Central memory CD8-positive, alpha-beta T cell (primary cell): ENCODE results near the gene SFTPD.
A peak's percentile ranks its signal among the peaks of the same experiment; 100 is the strongest.
"Not testable (repeated sequence)": the region's sequence is repeated elsewhere in the genome, so short reads cannot be mapped to it uniquely, and the experiment has no call there.

ENCODE experiments used
- ATAC-seq: fragments of 150-1000 bp; cut with Tn5 transposase; replicated peaks from 2 replicates; pipeline ENCODE4 v1.10.0; 2022; ENCODE audit warnings: mild to moderate bottlenecking, moderate FRiP score, moderate number of reproducible peaks; ENCODE audit not compliant: poor library complexity, severe bottlenecking; ENCODE audit errors: extremely low read depth
- DNase-seq, 2 donors: peaks; one replicate each; pipeline ENCODE4 v3.0.0; 2021; ENCODE audit warnings: low spot score in 2 of 2
- H3K27ac Mint-ChIP-seq: one replicate; pipeline ENCODE4 v1.8.0; 2022; ENCODE audit warnings: low read depth, mild to moderate bottlenecking, moderate library complexity, mixed read lengths
- H3K27me3 Mint-ChIP-seq: one replicate; pipeline ENCODE4 v1.8.0; 2022; ENCODE audit warnings: mixed read lengths
- H3K36me3 Mint-ChIP-seq: one replicate; pipeline ENCODE4 v1.8.0; 2022; ENCODE audit warnings: mild to moderate bottlenecking, moderate library complexity, mixed read lengths; ENCODE audit not compliant: insufficient read depth
- H3K4me1 Mint-ChIP-seq: one replicate; pipeline ENCODE4 v1.8.0; 2022; ENCODE audit warnings: mixed read lengths
- H3K4me3 Mint-ChIP-seq: one replicate; pipeline ENCODE4 v1.8.0; 2022; ENCODE audit warnings: mild to moderate bottlenecking, moderate library complexity, mixed read lengths
- H3K9me3 Mint-ChIP-seq: one replicate; pipeline ENCODE4 v1.8.0; 2022; ENCODE audit warnings: mixed read lengths

SFTPD gene

GRCh38 chr10:79928028-79928583 lies 20.8 kb downstream of the SFTPD start:
- H3K36me3 Mint-ChIP-seq: no peaks in the 10 kb centered on the region
- no peak overlapping the region for H3K27ac Mint-ChIP-seq
- no peak overlapping the region for H3K4me3 Mint-ChIP-seq
- ATAC-seq (no peak), DNase-seq (no peak)
- H3K4me1 Mint-ChIP-seq: peaks cover 7% of the 10 kb centered on the region
- peaks cover 33% of the 10 kb centered on the region for H3K27me3 Mint-ChIP-seq
- no peaks in the 10 kb centered on the region for H3K9me3 Mint-ChIP-seq

- Mint-ChIP-seq H3K27me3 (peaks cover 24% of the 10 kb centered on the region), H3K9me3 (no peaks in the 10 kb centered on the region), H3K36me3 (no peaks in the 10 kb centered on the region), H3K4me3 (no peak overlapping the region), H3K4me1 (peaks cover 7% of the 10 kb centered on the region), H3K27ac (no peak overlapping the region)
- DNase-seq (no peak), ATAC-seq (no peak)
Measured at GRCh38 chr10:79927111-79927828, 21.6 kb downstream of the SFTPD start.

- Mint-ChIP-seq H3K4me3 (no peak overlapping the region), H3K27me3 (peaks cover 17% of the 10 kb centered on the region), H3K4me1 (peaks cover 7% of the 10 kb centered on the region), H3K36me3 (no peaks in the 10 kb centered on the region), H3K9me3 (no peaks in the 10 kb centered on the region), H3K27ac (no peak overlapping the region)
- no peak for ATAC-seq
- no peak for DNase-seq
Measured at GRCh38 chr10:79926037-79926436, 22.9 kb downstream of the SFTPD start.

DNA sequence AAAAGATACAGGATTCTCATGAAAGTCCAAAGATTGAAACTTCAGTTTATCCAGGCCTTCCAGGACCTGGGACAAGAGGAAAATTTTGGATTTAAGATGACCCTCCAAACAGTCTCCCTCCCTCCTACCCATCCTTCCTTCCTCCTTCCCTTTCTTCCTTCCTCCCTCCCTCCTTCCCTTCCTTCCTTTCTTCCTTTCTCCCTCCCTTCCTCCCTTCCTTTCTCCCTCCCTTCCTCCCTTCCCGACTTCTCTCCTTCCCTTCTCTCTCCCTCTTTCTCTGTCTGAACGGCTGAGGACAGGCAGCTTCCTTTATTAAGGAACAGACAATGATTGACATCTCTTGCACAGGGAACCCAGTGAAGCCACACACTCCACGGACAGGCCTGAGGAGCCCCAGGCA lies 23.3 kb downstream of the SFTPD start:
- Mint-ChIP-seq H3K9me3 (no peaks in the 10 kb centered on the region), H3K36me3 (no peaks in the 10 kb centered on the region), H3K27me3 (peaks cover 13% of the 10 kb centered on the region), H3K4me1 (peaks cover 7% of the 10 kb centered on the region), H3K4me3 (no peak overlapping the region), H3K27ac (no peak overlapping the region)
- ATAC-seq (no peak), DNase-seq (no peak)

DNA sequence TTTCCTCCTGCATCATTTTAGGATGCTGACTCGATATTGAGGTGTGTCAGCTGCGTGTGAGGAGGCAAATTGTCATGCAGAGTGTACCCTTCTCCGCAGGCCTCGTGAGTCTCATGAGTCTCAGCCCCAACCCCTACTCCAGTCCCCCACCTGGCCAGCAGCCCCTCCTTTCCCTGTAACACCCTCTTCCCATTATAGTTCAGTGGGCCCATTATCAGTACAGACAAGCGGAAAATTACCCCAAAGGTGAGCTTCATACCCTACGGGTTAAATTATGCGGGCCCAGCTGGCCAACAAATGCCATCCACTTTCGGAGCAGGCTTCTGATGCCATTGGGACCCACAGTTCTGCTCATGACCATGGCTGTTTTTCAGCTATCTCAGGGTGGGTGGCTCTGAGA lies 25.2 kb downstream of the SFTPD start:
- ATAC-seq (no peak), DNase-seq (no peak)
- no peaks in the 10 kb centered on the region for H3K4me1 Mint-ChIP-seq
- no peaks in the 10 kb centered on the region for H3K27me3 Mint-ChIP-seq
- H3K36me3 Mint-ChIP-seq: no peaks in the 10 kb centered on the region
- H3K4me3 Mint-ChIP-seq: no peak overlapping the region
- no peaks in the 10 kb centered on the region for H3K9me3 Mint-ChIP-seq
- no peak overlapping the region for H3K27ac Mint-ChIP-seq

DNA sequence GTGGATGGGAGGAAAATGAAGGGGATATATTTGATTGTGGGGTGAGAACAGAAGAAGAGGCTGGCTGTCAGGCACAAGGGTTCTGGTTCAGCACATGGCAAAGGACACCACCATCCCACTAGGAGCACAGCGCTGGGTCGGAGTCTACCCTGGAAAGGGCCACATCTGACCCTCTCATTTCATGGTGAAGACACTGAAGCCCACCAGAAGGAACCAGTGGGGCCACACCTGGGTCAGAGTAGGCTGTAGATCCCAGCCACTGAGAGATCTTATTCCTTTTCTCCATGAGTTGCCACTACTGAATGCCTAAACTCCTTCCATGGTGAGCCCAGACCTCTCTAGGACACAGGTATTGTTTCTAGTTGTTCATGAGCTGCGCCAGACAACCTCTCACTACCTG lies 25.8 kb downstream of the SFTPD start:
- no peak overlapping the region for H3K4me3 Mint-ChIP-seq
- DNase-seq (no peak), ATAC-seq (no peak)
- H3K27ac Mint-ChIP-seq: no peak overlapping the region
- no peaks in the 10 kb centered on the region for H3K36me3 Mint-ChIP-seq
- no peaks in the 10 kb centered on the region for H3K4me1 Mint-ChIP-seq
- H3K27me3 Mint-ChIP-seq: no peaks in the 10 kb centered on the region
- H3K9me3 Mint-ChIP-seq: no peaks in the 10 kb centered on the region

DNA sequence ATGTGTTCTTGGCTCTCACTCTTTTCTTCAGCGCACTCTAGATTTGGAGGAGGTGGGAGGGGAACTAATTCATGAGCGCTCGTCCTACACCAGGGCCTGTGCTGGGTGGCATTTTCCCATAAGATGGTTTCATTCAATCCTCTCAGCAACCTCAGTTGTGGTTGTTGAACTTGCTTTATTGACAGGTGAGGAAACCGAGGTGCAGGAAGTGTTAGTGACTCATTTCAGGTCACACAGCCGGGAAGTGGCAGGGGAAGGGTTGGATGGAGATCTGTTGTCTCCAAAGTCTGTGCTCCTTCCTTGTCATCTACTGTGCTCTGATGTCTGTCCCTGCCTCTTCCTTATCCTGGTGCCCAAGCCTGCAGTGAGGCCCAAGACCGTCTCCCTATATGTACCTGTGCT lies 26.9 kb downstream of the SFTPD start:
- not testable (repeated sequence) for ATAC-seq, H3K4me1 Mint-ChIP-seq, H3K27me3 Mint-ChIP-seq, H3K4me3 Mint-ChIP-seq, H3K27ac Mint-ChIP-seq, DNase-seq, H3K36me3 Mint-ChIP-seq, H3K9me3 Mint-ChIP-seq

DNA sequence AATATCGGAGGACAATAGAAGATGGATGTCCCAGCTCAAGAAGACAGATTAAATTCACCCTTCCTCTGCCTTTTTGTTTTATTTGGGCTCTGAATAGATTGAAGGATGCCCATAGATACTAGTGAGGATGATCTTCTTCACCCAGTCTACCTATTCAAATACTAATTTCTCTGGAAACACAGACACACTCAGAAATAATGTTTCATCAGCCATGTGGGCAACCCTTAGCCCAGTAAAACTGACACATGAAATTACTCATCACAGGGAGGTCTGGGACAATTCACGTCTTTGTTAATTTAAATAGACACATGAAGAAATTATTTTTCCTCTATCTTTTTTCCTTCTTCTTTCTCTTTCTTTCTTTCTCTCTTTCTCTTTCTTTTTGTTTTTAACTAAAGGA lies 33.1 kb downstream of the SFTPD start:
- not testable (repeated sequence) for DNase-seq, H3K4me1 Mint-ChIP-seq, ATAC-seq, H3K27ac Mint-ChIP-seq, H3K27me3 Mint-ChIP-seq, H3K9me3 Mint-ChIP-seq, H3K4me3 Mint-ChIP-seq, H3K36me3 Mint-ChIP-seq

DNA sequence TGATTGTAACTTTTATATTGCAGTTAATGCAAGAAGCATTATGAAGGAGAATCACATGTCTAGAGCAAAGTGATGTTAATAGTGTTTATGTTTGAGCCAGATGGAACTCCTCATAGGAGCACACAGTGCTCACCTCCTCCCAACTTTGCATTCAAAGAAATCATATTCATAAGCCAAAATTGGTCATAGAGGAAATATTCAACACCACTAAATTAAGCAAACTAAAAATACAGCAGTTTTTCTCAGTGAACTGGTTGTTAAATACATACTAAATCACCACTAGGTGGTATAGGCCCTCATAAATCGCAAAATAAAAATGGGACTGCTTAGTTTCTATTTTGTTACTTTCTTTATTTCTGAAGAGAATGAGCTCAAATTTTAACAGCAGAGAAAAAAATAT lies 34.4 kb downstream of the SFTPD start:
- H3K4me1 Mint-ChIP-seq, ATAC-seq, H3K36me3 Mint-ChIP-seq, H3K27ac Mint-ChIP-seq, H3K9me3 Mint-ChIP-seq, DNase-seq, H3K4me3 Mint-ChIP-seq: not testable (repeated sequence)
- H3K27me3 Mint-ChIP-seq: peaks cover 22% of the 10 kb centered on the region

DNA sequence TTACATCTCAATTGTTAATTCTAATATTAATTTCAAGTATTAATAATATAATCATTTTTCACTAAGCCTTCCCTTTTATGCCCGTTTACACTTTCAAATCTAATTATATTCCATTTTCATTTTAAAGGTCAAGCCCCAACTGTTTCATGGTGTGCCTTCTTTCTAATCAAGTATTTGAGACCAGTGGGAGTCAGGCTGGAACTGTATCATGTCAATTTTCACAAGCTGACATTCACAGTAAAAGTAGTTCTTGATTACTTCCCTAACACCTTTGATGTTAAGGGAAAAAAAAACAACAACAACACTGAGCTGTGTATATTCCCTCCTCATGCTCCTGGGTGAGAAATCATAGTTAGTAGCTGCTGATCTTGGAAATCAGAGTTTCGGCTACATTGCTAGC lies 38.1 kb downstream of the SFTPD start:
- no peaks in the 10 kb centered on the region for H3K4me1 Mint-ChIP-seq
- DNase-seq (no peak), ATAC-seq (no peak)
- H3K36me3 Mint-ChIP-seq: peaks cover 2% of the 10 kb centered on the region
- H3K9me3 Mint-ChIP-seq: no peaks in the 10 kb centered on the region
- no peak overlapping the region for H3K4me3 Mint-ChIP-seq
- H3K27ac Mint-ChIP-seq: no peak overlapping the region
- H3K27me3 Mint-ChIP-seq: peaks cover 46% of the 10 kb centered on the region

DNA sequence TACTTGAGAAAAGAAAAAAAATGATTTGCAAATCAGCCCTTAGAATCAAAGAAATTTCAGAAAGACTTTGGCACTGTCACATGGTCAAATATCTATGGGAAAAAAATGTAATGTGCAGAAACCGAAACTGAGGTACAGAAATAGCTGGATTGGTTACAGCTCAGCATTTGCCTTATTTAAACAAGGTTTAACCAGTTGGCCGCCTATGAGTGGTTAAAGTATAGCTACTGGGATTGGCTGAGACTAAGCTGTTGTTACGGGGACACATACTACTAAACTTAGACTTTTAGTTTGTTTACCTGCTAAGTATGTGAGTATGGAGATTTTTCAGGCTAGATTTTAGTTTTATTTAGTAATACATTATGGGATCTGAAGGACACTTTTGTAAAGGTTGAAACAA lies 38.6 kb downstream of the SFTPD start:
- Mint-ChIP-seq H3K9me3 (no peaks in the 10 kb centered on the region), H3K4me1 (peaks cover 3% of the 10 kb centered on the region), H3K27me3 (peaks cover 50% of the 10 kb centered on the region), H3K27ac (no peak overlapping the region), H3K36me3 (peaks cover 2% of the 10 kb centered on the region), H3K4me3 (no peak overlapping the region)
- ATAC-seq (no peak), DNase-seq (no peak)

DNA sequence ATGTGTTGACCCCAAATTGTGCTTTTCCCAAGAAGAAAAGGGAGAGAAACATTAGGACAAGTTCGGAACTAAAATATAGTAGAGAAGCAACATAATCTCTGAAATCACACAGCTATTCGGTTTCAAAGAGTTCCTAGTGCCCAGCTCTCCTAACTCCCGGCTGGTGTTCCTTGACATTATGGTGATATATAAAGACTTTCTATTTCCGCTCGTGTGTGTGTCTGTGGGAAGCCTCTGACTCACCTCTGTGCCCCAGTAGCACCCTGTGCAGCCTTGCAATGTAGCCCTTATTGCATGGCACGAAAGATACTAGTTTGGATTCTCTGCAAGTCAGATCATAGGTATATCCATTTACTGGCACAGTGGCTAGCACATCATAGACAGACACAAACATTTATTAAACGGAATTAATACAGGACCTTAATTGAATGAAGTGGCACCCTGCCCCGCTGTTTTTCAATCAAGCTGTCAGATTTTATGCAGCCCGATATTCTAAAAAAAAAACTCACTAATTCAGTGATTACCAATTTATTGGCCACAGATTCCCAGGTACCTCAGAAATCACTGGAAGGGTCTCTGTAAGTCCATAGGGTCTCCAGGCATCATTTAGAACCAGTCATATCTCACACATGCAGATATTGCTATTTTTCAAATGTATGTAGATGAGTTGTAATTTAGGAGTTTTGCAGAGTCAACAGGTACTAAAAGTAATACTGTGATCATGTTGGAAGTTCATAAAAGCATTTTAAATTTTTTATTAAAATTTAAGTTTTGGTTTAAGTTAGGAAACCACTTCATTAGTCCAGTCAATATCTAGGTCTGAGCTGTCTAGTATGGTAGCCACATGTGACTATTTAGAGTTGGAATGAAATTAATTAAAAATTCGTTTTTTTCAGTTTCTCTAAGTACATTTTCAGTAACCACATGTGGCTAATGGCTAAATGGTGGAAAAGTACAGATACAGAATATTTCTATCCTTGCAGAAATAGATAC lies 43.3 kb downstream of the SFTPD start:
- Mint-ChIP-seq H3K4me3 (peak overlapping the region; percentile 84), H3K4me1 (peaks cover 11% of the 10 kb centered on the region), H3K27me3 (peaks cover 82% of the 10 kb centered on the region), H3K36me3 (peaks cover 3% of the 10 kb centered on the region), H3K27ac (peak overlapping the region; percentile 75), H3K9me3 (no peaks in the 10 kb centered on the region)
- DNase-seq (no peak), ATAC-seq (peak; percentile 51)
